Measurements from ENCODE around the gene NME4. TPM values are rescaled to one million over a fixed set of nuclear protein-coding genes. Genes with fewer than 3 reads are reported as not detected.

The NME4 gene
- total and polyA plus RNA-seq, 10 of the 15 experiments (the other 5 are each of a cell fraction or from before 2014, with no cell fraction given): 11.0 to 235 (median 97.7) TPM

GRCh38 chr16:375927-376816, 20.8 kb upstream of the NME4 start:
- TF ChIP-seq CHD4 (IDR thresholded peaks at IDR 0.05): no peak
- peak; percentile 46; the same call in 1 of the 2 replicates for TF ChIP-seq POLR2A (IDR thresholded peaks at IDR 0.05; ENCODE audit: low read depth, low read length)
- TF ChIP-seq RB1 (IDR thresholded peaks at IDR 0.05; ENCODE audit: borderline replicate concordance): no peak
- no peak for TF ChIP-seq ZZZ3 (IDR thresholded peaks at IDR 0.05; ENCODE audit: control insufficient read depth, insufficient read length, low read depth)
- TF ChIP-seq NKRF (conservative IDR thresholded peaks at IDR 0.05): no peak
- 93% methylated on average over 44 of the region's 44 CpGs for WGBS (ENCODE audit: insufficient coverage, insufficient replicate concordance, low lambda C conversion rate, missing lambda C conversion rate)
- DNase-seq (ENCODE audit: low read depth, low spot score): no peak
- SMC1A ChIA-PET (ENCODE audit: uncharacterized antibody, unreplicated experiment): no interaction called here
- intact Hi-C loops (cut with micrococcal nuclease; ENCODE audit: unreplicated experiment) (no loop called here), in situ Hi-C loops (cut with MboI) (no loop called here)
- no peak for ATAC-seq
- Histone ChIP-seq H3K4me2 (ENCODE audit: control insufficient read depth, insufficient read depth) (no peak overlapping the region), H3K4me3 (no peak overlapping the region), H3K79me2 (ENCODE audit: control insufficient read depth, insufficient read depth, low read length) (peaks cover 8% of the 10 kb centered on the region), H4K20me1 (ENCODE audit: control insufficient read depth, insufficient read depth) (no peaks in the 10 kb centered on the region), H3K9me3 (replicated peaks; ENCODE audit: control insufficient read depth, insufficient read depth, low read length) (no peaks in the 10 kb centered on the region), H3K4me1 (ENCODE audit: control insufficient read depth, insufficient read depth, low read length) (no peaks in the 10 kb centered on the region), H3K9ac (ENCODE audit: control insufficient read depth, insufficient read depth, low read length) (no peak overlapping the region), H2AFZ (ENCODE audit: control insufficient read depth, low read depth, low read length) (no peak overlapping the region), H3K27ac (ENCODE audit: control insufficient read depth, insufficient read depth) (no peak overlapping the region), H3K36me3 (ENCODE audit: control insufficient read depth in 2 of 2, insufficient read depth in 2 of 2, low read length in 1 of 2) (peaks cover 0 to 9% of the 10 kb centered on the region in 2 experiments; a peak in 3 of 4 replicates), H3K27me3 (replicated peaks in 1 of 2; ENCODE audit: control insufficient read depth in 2 of 2, insufficient read depth in 2 of 2, low read length in 1 of 2) (no peaks in the 10 kb centered on the region)
- no TSS peak for BruUV-seq (replicated peaks)
- POLR2A ChIA-PET: no interaction called here
- RAD21 ChIA-PET (ENCODE audit: unreplicated experiment): no interaction called here
- CTCF ChIA-PET: interaction anchor here (0.6 to 0.7 kb wide), 2 partner anchors 134 to 292 kb away, joined by 3 read pairs; partner anchors contain the start of gene RHOT2
- FAIRE-seq: no peak
